GM12878 (cell line): Measurements from ENCODE around the gene OR2S2. TPM values are rescaled to one million over a fixed set of nuclear protein-coding genes. Genes with fewer than 3 reads are reported as not detected.
A peak's percentile ranks its signal among the peaks of the same experiment; 100 is the strongest.

Experiments used
- ATAC-seq: fragments of 200-7000 bp; cut with Tn5 transposase; 3 replicates; pipeline ENCODE4 v1.9.1; 2020; ENCODE audit warnings: mild to moderate bottlenecking, moderate library complexity
- BruUV-seq: library from RNA; stranded (reverse); fragments of 400-500 nt; replicated peaks from 2 replicates; lab custom pipeline; 2021; lab: Mats Ljungman, UMichigan
- CTCF ChIA-PET: fragments of 300-600 bp; sonication (Branson Sonifier 250); formaldehyde crosslinking; extraction: SDS; loops from one replicate; lab custom pipeline; 2021; ENCODE audit warnings: inconsistent platforms; lab: Yijun Ruan, JAX
- POLR2A ChIA-PET: fragments of 350-600 bp; formaldehyde crosslinking; extraction: SDS; loops from one replicate; lab custom pipeline; 2021; ENCODE audit warnings: inconsistent platforms; lab: Charles Lee
- RAD21 ChIA-PET: fragments of 300-600 bp; sonication (Branson Sonifier 250); formaldehyde crosslinking; loops from one replicate; lab custom pipeline; 2023; ENCODE audit warnings: antibody characterized with exemption; ENCODE audit not compliant: unreplicated experiment; lab: Charles Lee
- SMC1A ChIA-PET: fragments of 300-600 bp; sonication (Branson Sonifier 250); formaldehyde crosslinking; loops from one replicate; lab custom pipeline; 2023; ENCODE audit not compliant: unreplicated experiment, uncharacterized antibody; lab: Charles Lee
- DNase-seq: peaks from one replicate; pipeline ENCODE4 v3.0.0-alpha.2; 2011; ENCODE audit warnings: low read depth, low spot score
- FAIRE-seq: peaks from 3 replicates; lab custom pipeline; 2011; peaks lifted over from hg19 to GRCh38; lab: Jason Lieb, UNC
- H2AFZ ChIP-seq: 2 replicates; pipeline ENCODE4 v1.6.0; 2011; ENCODE audit warnings: low read depth, low read length, control low read depth; ENCODE audit not compliant: control insufficient read depth
- H3K27ac ChIP-seq: 2 replicates; pipeline ENCODE4 v1.5.1; 2011; ENCODE audit warnings: control low read depth; ENCODE audit not compliant: control insufficient read depth, insufficient read depth
- H3K27me3 ChIP-seq, 2 experiments: replicated peaks in 1 of 2; 2 replicates each; pipeline versions ENCODE4 v1.6.0 to v1.6.1; 2011; ENCODE audit warnings: low read length in 1 of 2; ENCODE audit not compliant: control insufficient read depth in 2 of 2, insufficient read depth in 2 of 2
- H3K36me3 ChIP-seq, 2 experiments: 2 replicates each; pipeline ENCODE4 v1.5.1; 2011; ENCODE audit warnings: low read length in 1 of 2; ENCODE audit not compliant: control insufficient read depth in 2 of 2, insufficient read depth in 2 of 2
- H3K4me1 ChIP-seq: 2 replicates; pipeline ENCODE4 v1.6.1; 2011; ENCODE audit warnings: mild to moderate bottlenecking, low read length, moderate library complexity, mixed read lengths; ENCODE audit not compliant: control insufficient read depth, insufficient read depth
- H3K4me2 ChIP-seq: 2 replicates; pipeline ENCODE4 v1.6.0; 2011; ENCODE audit warnings: control low read depth; ENCODE audit not compliant: control insufficient read depth, insufficient read depth
- H3K4me3 ChIP-seq: fragments of 200-600 bp; sonication (generic); 2 replicates; pipeline ENCODE4 v1.5.1; 2016
- H3K79me2 ChIP-seq: 2 replicates; pipeline ENCODE4 v1.6.0; 2011; ENCODE audit warnings: low read length; ENCODE audit not compliant: control insufficient read depth, insufficient read depth
- H3K9ac ChIP-seq: 2 replicates; pipeline ENCODE4 v1.8.0; 2011; ENCODE audit warnings: low read length, control low read depth, mixed read lengths; ENCODE audit not compliant: control insufficient read depth, insufficient read depth
- H3K9me3 ChIP-seq: replicated peaks from 3 replicates; pipeline ENCODE4 v1.5.1; 2011; ENCODE audit warnings: mild to moderate bottlenecking, low read length; ENCODE audit not compliant: control insufficient read depth, insufficient read depth
- H4K20me1 ChIP-seq: 2 replicates; pipeline ENCODE4 v1.6.0; 2011; ENCODE audit not compliant: control insufficient read depth, insufficient read depth
- HCFC1 ChIP-seq: fragments of 150-350 bp; IDR thresholded peaks from 2 replicates; pipeline ENCODE4 v1.6.1; 2014; ENCODE audit warnings: low read length
- IRF4 ChIP-seq: IDR thresholded peaks from 2 replicates; pipeline ENCODE4 v1.6.1; 2011; ENCODE audit warnings: low read depth, low read length
- JUNB ChIP-seq: IDR thresholded peaks from 2 replicates; pipeline ENCODE4 v1.6.1; 2016; ENCODE audit warnings: antibody characterized with exemption, mild to moderate bottlenecking
- NR2F1 ChIP-seq: fragments of 450-650 bp; conservative IDR thresholded peaks from 2 replicates; pipeline ENCODE4 v1.6.1; 2017; ENCODE audit warnings: mild to moderate bottlenecking
- RUNX3 ChIP-seq: IDR thresholded peaks from 2 replicates; pipeline ENCODE4 v1.6.1; 2012; ENCODE audit warnings: low read length, inconsistent platforms
- SPI1 ChIP-seq: IDR thresholded peaks from 2 replicates; pipeline ENCODE4 v1.6.1; 2011; ENCODE audit warnings: low read depth, mild to moderate bottlenecking, low read length, moderate library complexity, borderline replicate concordance; ENCODE audit not compliant: insufficient read depth
- WGBS: methylation state at CpG from one replicate; pipeline ENCODE4 v1.1.6; 2016; ENCODE audit warnings: low lambda C conversion rate; ENCODE audit not compliant: insufficient replicate concordance, insufficient coverage; ENCODE audit errors: missing lambda C conversion rate; 5-methylcytosine and 5-hydroxymethylcytosine counted together
- in situ Hi-C: fragments of 300-500 bp; cut with MboI; formaldehyde crosslinking; loops from 9 replicates; pipeline ENCODE4 v1.14.3; 2018; ENCODE audit warnings: mixed read lengths
- intact Hi-C: fragments of 100-400 bp; cut with micrococcal nuclease; formaldehyde crosslinking; loops from one replicate; pipeline ENCODE4 v1.14.2; 2022; ENCODE audit not compliant: unreplicated experiment
- polyA plus RNA-seq, 11 experiments: library from polyadenylated mRNA; depleted of rRNA in 4 of 11; unstranded in 6 of 11; stranded (reverse) in 5 of 11; fragments of >200 nt; fragmentation: Nextera tagmentation in 4 of 11; fragmentation: Illumina TruSeq in 1 of 11; extraction: Ambion mirVana in 4 of 11; extraction: Trizol in 1 of 11; gene quantifications; 1 replicate in 1 of 11; 2 replicates in 10 of 11; pipeline versions ENCODE4 v1.2.1 to v1.2.3, GENCODE V29; 2011 to 2016; ENCODE audit warnings: inconsistent platforms in 2 of 11, missing spikeins in 2 of 11, low read depth in 1 of 11
- total RNA-seq, 4 experiments: library from RNA; depleted of rRNA in 3 of 4; stranded (reverse); fragments of >200 nt in 3 of 4; fragmentation: Illumina TruSeq in 1 of 4; extraction: Trizol in 1 of 4; gene quantifications; 2 replicates each; pipeline versions ENCODE4 v1.2.1 to v1.2.3, GENCODE V29; 2013 to 2021
- TF ChIP-seq, protein P1 (sequence below): IDR thresholded peaks from 2 replicates; pipeline ENCODE4 v1.6.1; 2012; ENCODE audit warnings: low read length, inconsistent platforms

OR2S2 gene
- total and polyA plus RNA-seq, 10 of the 15 experiments (the other 5 are each of a cell fraction or from before 2014, with no cell fraction given), result not detected

DNA sequence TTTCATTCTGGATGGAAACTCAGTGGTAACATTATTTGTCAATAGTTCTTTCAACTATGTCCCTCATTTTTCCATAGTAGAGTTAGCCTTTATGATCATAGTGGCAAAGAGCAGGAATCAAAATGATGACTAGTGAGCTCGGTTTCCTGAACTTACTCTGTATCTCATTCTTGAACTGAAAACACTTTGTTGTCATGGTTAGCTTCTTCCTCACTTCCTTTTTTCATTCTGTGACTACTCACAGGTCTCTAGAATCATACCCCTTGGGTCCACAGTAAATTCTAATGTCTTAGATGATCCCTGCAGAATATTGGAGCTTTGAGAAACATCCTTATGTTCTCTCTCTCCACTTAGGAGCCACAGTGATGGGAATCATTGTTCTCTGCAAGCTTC lies 49.4 kb upstream of the OR2S2 start:
- ChIA-PET CTCF (interaction anchor here (0.9 to 5.4 kb wide), 17 partner anchors 8 to 337 kb away, joined by 3 to 98 read pairs (median 4); no protein-coding TSS in a partner anchor), POLR2A (no interaction called here), RAD21 (interaction anchor here (1.2 kb wide), 1 partner anchor 16 kb away, joined by 3 read pairs; no protein-coding TSS in a partner anchor), SMC1A (interaction anchor here (0.8 to 3.3 kb wide), 9 partner anchors 10 to 107 kb away, joined by 3 to 16 read pairs (median 4); no protein-coding TSS in a partner anchor)
- in situ Hi-C loops, result no loop called here
- DNase-seq (no peak), FAIRE-seq (peak; percentile 74), ATAC-seq (peak; percentile 82)
- Histone ChIP-seq H3K4me1 (peaks cover 22% of the 10 kb centered on the region), H3K4me2 (no peak overlapping the region), H3K9me3 (peaks cover 4% of the 10 kb centered on the region; the same call in 2 of the 3 replicates), H3K9ac (no peak overlapping the region), H3K79me2 (no peaks in the 10 kb centered on the region), H4K20me1 (no peaks in the 10 kb centered on the region), H3K27me3 (peaks cover 0 to 3% of the 10 kb centered on the region in 2 experiments; a peak in 3 of 4 replicates), H2AFZ (no peak overlapping the region), H3K4me3 (no peak overlapping the region), H3K27ac (no peak overlapping the region), H3K36me3 (no peaks in the 10 kb centered on the region)
- TF ChIP-seq IRF4 (peak; percentile 72), SPI1 (peak; percentile 86; the same call in 1 of the 2 replicates), JUNB (peak; percentile 47), RUNX3 (peak; percentile 23; the same call in 1 of the 2 replicates), NR2F1 (no peak), HCFC1 (no peak)
- TF ChIP-seq, protein P1, sequence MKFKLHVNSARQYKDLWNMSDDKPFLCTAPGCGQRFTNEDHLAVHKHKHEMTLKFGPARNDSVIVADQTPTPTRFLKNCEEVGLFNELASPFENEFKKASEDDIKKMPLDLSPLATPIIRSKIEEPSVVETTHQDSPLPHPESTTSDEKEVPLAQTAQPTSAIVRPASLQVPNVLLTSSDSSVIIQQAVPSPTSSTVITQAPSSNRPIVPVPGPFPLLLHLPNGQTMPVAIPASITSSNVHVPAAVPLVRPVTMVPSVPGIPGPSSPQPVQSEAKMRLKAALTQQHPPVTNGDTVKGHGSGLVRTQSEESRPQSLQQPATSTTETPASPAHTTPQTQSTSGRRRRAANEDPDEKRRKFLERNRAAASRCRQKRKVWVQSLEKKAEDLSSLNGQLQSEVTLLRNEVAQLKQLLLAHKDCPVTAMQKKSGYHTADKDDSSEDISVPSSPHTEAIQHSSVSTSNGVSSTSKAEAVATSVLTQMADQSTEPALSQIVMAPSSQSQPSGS, result peak; percentile 39; the same call in 1 of the 2 replicates
- whole genome bisulfite sequencing, result 0% methylated on average over 1 of the region's 1 CpG
- intact Hi-C loops, result no loop called here
- no TSS peak for BruUV-seq
